Karpas-422 (cell line): Measurements from ENCODE around the gene MYBL2. TPM values are rescaled to one million over a fixed set of nuclear protein-coding genes. Genes with fewer than 3 reads are reported as not detected.
"Not testable (repeated sequence)": the region's sequence is repeated elsewhere in the genome, so short reads cannot be mapped to it uniquely, and the experiment has no call there.

Source experiments
- DNase-seq: peaks from one replicate; pipeline ENCODE4 v3.0.0-alpha.2; 2015
- H2AFZ ChIP-seq: fragments of 200-600 bp; sonication (generic); 2 replicates; pipeline ENCODE4 v1.6.1; 2014; ENCODE audit warnings: antibody characterized with exemption, low read length, mixed read lengths
- H3K27ac ChIP-seq: fragments of 200-600 bp; sonication (generic); 2 replicates; pipeline ENCODE4 v1.5.1; 2014; ENCODE audit warnings: mild to moderate bottlenecking, low read length, moderate library complexity
- H3K27me3 ChIP-seq: fragments of 200-600 bp; sonication (generic); 2 replicates; pipeline ENCODE4 v1.6.1; 2014; ENCODE audit warnings: low read length, mixed read lengths
- H3K36me3 ChIP-seq: fragments of 200-600 bp; sonication (generic); 2 replicates; pipeline ENCODE4 v1.6.1; 2014; ENCODE audit warnings: low read length, mixed read lengths; ENCODE audit not compliant: insufficient read depth
- H3K4me1 ChIP-seq: fragments of 200-600 bp; sonication (generic); 2 replicates; pipeline ENCODE4 v1.6.1; 2014; ENCODE audit warnings: mild to moderate bottlenecking, low read length, mixed read lengths
- H3K4me2 ChIP-seq: fragments of 200-600 bp; sonication (generic); 2 replicates; pipeline ENCODE4 v1.6.1; 2014; ENCODE audit warnings: low read length, low read depth, mild to moderate bottlenecking; ENCODE audit not compliant: poor library complexity, severe bottlenecking
- H3K4me3 ChIP-seq: fragments of 200-600 bp; sonication (generic); 2 replicates; pipeline ENCODE4 v1.5.1; 2014; ENCODE audit warnings: mild to moderate bottlenecking, antibody characterized with exemption, low read length, mixed read lengths
- H3K79me2 ChIP-seq: fragments of 200-600 bp; sonication (generic); 2 replicates; pipeline ENCODE4 v1.6.1; 2014; ENCODE audit warnings: mild to moderate bottlenecking, low read length, mixed read lengths
- H3K9ac ChIP-seq: fragments of 200-600 bp; sonication (generic); 2 replicates; pipeline ENCODE4 v1.6.0; 2014; ENCODE audit warnings: low read length
- H3K9me2 ChIP-seq: fragments of 200-600 bp; sonication (generic), shearing (Covaris generic); replicated peaks from 2 replicates; pipeline ENCODE4 v1.6.0; 2014; ENCODE audit warnings: mild to moderate bottlenecking, low read length, moderate library complexity; ENCODE audit not compliant: insufficient read depth
- H3K9me3 ChIP-seq: fragments of 300-700, 200-600 bp; sonication (generic); 2 replicates; pipeline ENCODE4 v1.6.1; 2014; ENCODE audit warnings: low read length, mixed read lengths
- H4K20me1 ChIP-seq: fragments of 200-600 bp; sonication (generic); 2 replicates; pipeline ENCODE4 v1.6.1; 2014; ENCODE audit warnings: mild to moderate bottlenecking, antibody characterized with exemption, low read length, low read depth; ENCODE audit not compliant: insufficient read depth
- total RNA-seq: library from RNA; depleted of rRNA; stranded (reverse); fragments of >200 nt; shearing (Covaris generic); gene quantifications from 2 replicates; pipeline ENCODE4 v1.2.3, GENCODE V29; 2014; ENCODE audit warnings: low replicate concordance; rRNA removed

MYBL2 gene
- 18.2 and 30.8 TPM in 2 replicates for total RNA-seq

- Histone ChIP-seq H3K4me1 (peaks cover 28% of the 10 kb centered on the region), H3K36me3 (peaks cover 17% of the 10 kb centered on the region; the same call in 1 of the 2 replicates), H3K27me3 (no peaks in the 10 kb centered on the region), H4K20me1 (0 out of 2 replicates have a peak, but pooled peaks cover 7% of the 10 kb centered on the region), H3K9me2 (no peaks in the 10 kb centered on the region), H3K9me3 (no peaks in the 10 kb centered on the region), H3K4me2 (peak within 1 kb of the TSS; percentile 82), H3K9ac (peak within 1 kb of the TSS; percentile 92), H2AFZ (peak within 1 kb of the TSS; percentile 97; the same call in 1 of the 2 replicates), H3K79me2 (peaks cover 38% of the 10 kb centered on the region), H3K4me3 (peak within 1 kb of the TSS; percentile 95), H3K27ac (peak within 1 kb of the TSS; percentile 79)
- DNase-seq: peak; percentile 92
Measured at GRCh38 chr20:43666376-43667328, at the start of gene MYBL2. TSS of gene MYBL2 (plus strand) at chr20:43667114. CDS start at chr20:43667284, 170 bp downstream.

DNA sequence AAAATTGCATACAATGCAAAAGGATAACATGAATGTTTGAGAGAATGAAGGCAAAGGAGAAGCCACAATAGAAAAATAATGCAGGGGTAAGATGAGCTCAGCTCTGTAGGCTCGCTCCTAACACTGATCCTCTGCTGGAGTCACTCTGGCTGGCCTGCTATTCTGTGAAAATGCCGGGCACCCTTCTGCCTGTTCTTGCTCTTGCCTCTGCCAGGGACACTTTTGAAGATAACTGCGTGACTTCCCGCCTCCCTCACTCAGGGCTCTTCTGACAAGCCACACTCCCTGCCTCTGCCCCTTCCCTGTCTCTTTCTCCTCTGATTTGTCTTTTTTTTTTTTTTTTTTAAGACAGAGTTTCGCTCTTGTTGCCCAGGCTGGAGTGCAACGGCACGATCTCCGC lies 35.3 kb upstream of the MYBL2 start:
- H3K9ac ChIP-seq: no peak overlapping the region
- no peak for DNase-seq
- H3K4me1 ChIP-seq: no peaks in the 10 kb centered on the region
- H4K20me1 ChIP-seq: no peaks in the 10 kb centered on the region
- H3K9me2 ChIP-seq: no peaks in the 10 kb centered on the region
- H2AFZ ChIP-seq: no peak overlapping the region
- no peak overlapping the region for H3K4me3 ChIP-seq
- no peaks in the 10 kb centered on the region for H3K27me3 ChIP-seq
- no peaks in the 10 kb centered on the region for H3K79me2 ChIP-seq
- no peak overlapping the region for H3K4me2 ChIP-seq
- no peak overlapping the region for H3K27ac ChIP-seq
- H3K36me3 ChIP-seq: peaks cover 4% of the 10 kb centered on the region; the same call in 1 of the 2 replicates
- H3K9me3 ChIP-seq: no peaks in the 10 kb centered on the region

- H4K20me1 ChIP-seq: no peaks in the 10 kb centered on the region
- no peak for DNase-seq
- H3K79me2 ChIP-seq: no peaks in the 10 kb centered on the region
- H3K9me2 ChIP-seq: no peaks in the 10 kb centered on the region
- H2AFZ ChIP-seq: no peak overlapping the region
- no peak overlapping the region for H3K27ac ChIP-seq
- H3K36me3 ChIP-seq: peaks cover 4% of the 10 kb centered on the region; the same call in 1 of the 2 replicates
- H3K4me1 ChIP-seq: no peaks in the 10 kb centered on the region
- no peak overlapping the region for H3K4me3 ChIP-seq
- no peaks in the 10 kb centered on the region for H3K9me3 ChIP-seq
- no peaks in the 10 kb centered on the region for H3K27me3 ChIP-seq
- no peak overlapping the region for H3K9ac ChIP-seq
- no peak overlapping the region for H3K4me2 ChIP-seq
Measured at GRCh38 chr20:43636429-43636828, 30.5 kb upstream of the MYBL2 start.

GRCh38 chr20:43642548-43642947 lies 24.4 kb upstream of the MYBL2 start:
- H3K27me3 ChIP-seq: no peaks in the 10 kb centered on the region
- H3K4me2 ChIP-seq: no peak overlapping the region
- no peak for DNase-seq
- no peak overlapping the region for H2AFZ ChIP-seq
- H3K79me2 ChIP-seq: no peaks in the 10 kb centered on the region
- H4K20me1 ChIP-seq: no peaks in the 10 kb centered on the region
- no peaks in the 10 kb centered on the region; the same call in 1 of the 2 replicates for H3K36me3 ChIP-seq
- H3K9ac ChIP-seq: no peak overlapping the region
- H3K4me1 ChIP-seq: no peaks in the 10 kb centered on the region
- H3K4me3 ChIP-seq: no peak overlapping the region
- H3K9me2 ChIP-seq: no peaks in the 10 kb centered on the region
- no peaks in the 10 kb centered on the region for H3K9me3 ChIP-seq
- no peak overlapping the region for H3K27ac ChIP-seq

DNA sequence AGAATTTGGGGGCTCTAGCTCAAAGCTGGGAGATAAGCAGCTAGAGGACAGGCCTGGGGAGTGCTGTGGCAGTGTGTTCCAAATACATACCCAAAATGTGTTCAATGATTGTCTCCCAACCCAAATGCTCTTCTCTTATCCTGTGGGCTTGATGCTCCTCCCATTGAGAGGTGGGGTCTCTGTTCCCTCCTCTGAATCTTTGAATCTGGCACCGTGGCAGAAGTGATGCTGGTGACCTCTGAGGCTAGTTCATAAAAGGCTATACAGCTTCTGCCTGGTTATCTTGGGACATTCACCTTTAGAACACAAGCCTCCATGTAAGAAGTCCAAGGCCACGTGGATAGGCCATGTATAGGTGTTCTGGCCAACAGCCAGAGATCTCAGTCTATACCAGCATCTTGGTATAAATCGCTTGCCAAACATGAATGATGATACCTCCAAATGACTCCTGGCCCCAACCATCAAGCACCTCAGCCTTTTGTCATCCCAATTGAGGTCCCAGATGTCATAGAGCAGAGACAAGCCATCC lies 15.9 kb upstream of the MYBL2 start:
- H3K4me1 ChIP-seq: no peaks in the 10 kb centered on the region; the same call in 1 of the 2 replicates
- H3K9me3 ChIP-seq: no peaks in the 10 kb centered on the region
- H3K9ac ChIP-seq: no peak overlapping the region
- no peak overlapping the region for H3K4me2 ChIP-seq
- no peak for DNase-seq
- H3K79me2 ChIP-seq: no peaks in the 10 kb centered on the region
- H3K36me3 ChIP-seq: no peaks in the 10 kb centered on the region
- no peaks in the 10 kb centered on the region for H3K27me3 ChIP-seq
- no peak overlapping the region for H2AFZ ChIP-seq
- no peaks in the 10 kb centered on the region for H3K9me2 ChIP-seq
- H3K4me3 ChIP-seq: no peak overlapping the region
- H3K27ac ChIP-seq: no peak overlapping the region
- no peaks in the 10 kb centered on the region for H4K20me1 ChIP-seq

DNA sequence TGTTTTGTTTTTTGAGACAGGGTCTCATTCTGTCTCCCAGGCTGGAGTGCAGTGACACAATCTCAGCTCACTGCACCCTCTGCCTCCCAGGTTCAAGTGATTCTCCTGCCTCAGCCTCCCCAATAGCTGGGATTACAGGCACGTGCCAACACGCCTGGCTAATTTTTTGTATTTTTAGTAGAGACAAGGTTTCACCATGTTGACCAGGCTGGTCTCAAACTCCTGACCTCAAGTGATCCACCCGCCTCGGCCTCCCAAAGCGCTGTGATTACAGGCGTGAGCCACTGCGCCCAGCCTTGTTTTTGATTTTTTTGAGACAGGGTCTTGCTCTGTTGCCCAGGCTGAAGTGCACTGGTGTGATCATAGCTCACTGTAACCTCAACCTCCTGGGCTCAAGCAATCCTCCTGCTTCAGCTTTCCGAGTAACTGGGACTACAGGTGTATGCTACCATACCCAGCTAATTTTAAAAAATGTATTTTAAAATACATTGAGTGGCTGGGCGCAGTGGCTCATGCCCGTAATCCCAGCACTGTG lies 15.2 kb upstream of the MYBL2 start:
- H4K20me1 ChIP-seq, H3K27me3 ChIP-seq, DNase-seq, H3K4me3 ChIP-seq, H3K27ac ChIP-seq, H3K36me3 ChIP-seq, H2AFZ ChIP-seq, H3K9me3 ChIP-seq, H3K4me1 ChIP-seq, H3K9me2 ChIP-seq, H3K4me2 ChIP-seq, H3K9ac ChIP-seq, H3K79me2 ChIP-seq: not testable (repeated sequence)

- no peak for DNase-seq
- no peaks in the 10 kb centered on the region for H3K9me2 ChIP-seq
- no peak overlapping the region for H3K27ac ChIP-seq
- H4K20me1 ChIP-seq: no peaks in the 10 kb centered on the region
- peaks cover 4% of the 10 kb centered on the region; the same call in 1 of the 2 replicates for H3K79me2 ChIP-seq
- no peaks in the 10 kb centered on the region for H3K36me3 ChIP-seq
- no peak overlapping the region for H3K4me2 ChIP-seq
- H3K9ac ChIP-seq: no peak overlapping the region
- no peak overlapping the region for H2AFZ ChIP-seq
- H3K4me1 ChIP-seq: peaks cover 10% of the 10 kb centered on the region
- no peak overlapping the region for H3K4me3 ChIP-seq
- no peaks in the 10 kb centered on the region for H3K9me3 ChIP-seq
- H3K27me3 ChIP-seq: no peaks in the 10 kb centered on the region
Measured at GRCh38 chr20:43653966-43654365, 12.9 kb upstream of the MYBL2 start.

- not testable (repeated sequence) for H3K9ac ChIP-seq, H3K4me3 ChIP-seq, H3K36me3 ChIP-seq, H2AFZ ChIP-seq, H3K9me3 ChIP-seq, H3K9me2 ChIP-seq, H3K4me2 ChIP-seq, DNase-seq, H4K20me1 ChIP-seq, H3K79me2 ChIP-seq, H3K27me3 ChIP-seq, H3K27ac ChIP-seq
- peaks cover 14% of the 10 kb centered on the region for H3K4me1 ChIP-seq
Measured at GRCh38 chr20:43655176-43655575, 11.7 kb upstream of the MYBL2 start.
